HG03060 (cell line): ENCODE data around the gene GGT7.

Source experiments
- ATAC-seq: cut with Tn5 transposase; IDR thresholded peaks from one replicate; pipeline ENCODE4 v1.9.1; 2021; ENCODE audit warnings: low read depth, moderate number of reproducible peaks; ENCODE audit not compliant: unreplicated experiment

The GGT7 gene

DNA sequence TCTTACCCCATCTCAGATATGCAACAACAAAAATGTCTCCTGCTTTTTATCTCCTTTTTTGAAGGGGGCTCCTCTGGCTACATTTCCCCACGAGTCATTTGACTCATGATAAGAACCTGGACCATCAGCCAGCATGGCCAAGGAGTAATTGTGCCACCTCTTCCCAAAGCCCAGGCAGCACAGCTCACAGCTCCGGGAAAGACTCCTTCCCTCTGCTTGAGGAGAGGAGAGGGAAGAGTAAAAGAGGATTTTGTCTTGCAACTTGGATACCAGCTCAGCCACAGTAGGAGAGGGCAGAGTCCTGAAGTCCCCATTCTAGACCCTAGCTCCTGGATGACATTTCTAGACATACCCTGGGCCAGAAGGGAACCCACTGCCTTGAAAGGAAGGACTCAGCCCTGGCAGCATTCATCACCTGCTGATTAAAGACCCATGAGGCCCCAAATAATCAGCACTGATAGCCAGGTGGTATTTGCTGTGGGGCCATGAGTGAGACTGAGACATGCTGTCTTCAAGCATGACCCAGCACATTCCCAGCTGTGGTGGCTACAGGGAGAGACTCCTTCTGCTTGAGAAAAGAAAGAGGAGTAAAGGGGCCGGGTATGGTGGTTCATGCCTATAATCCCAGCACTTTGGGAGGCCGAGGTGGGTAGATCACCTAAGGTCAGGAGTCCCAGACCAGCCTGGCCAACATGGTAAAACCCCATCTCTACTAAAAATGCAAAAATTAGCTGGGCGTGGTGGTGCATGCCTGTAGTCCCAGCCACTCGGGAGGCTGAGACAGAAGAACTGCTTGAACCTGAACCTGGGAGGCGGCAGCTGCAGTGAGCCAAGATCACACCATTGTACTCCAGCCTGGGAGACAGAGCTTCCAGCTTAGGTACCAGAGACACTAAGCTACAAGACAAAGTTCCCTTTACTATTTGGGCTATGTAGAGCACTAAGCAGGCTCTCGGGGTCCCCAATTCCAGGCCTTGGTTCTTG lies 75.4 kb downstream of the GGT7 start:
- ATAC-seq, result no peak
